ENCODE results near the gene EPHA7.

EPHA7 gene

DNA sequence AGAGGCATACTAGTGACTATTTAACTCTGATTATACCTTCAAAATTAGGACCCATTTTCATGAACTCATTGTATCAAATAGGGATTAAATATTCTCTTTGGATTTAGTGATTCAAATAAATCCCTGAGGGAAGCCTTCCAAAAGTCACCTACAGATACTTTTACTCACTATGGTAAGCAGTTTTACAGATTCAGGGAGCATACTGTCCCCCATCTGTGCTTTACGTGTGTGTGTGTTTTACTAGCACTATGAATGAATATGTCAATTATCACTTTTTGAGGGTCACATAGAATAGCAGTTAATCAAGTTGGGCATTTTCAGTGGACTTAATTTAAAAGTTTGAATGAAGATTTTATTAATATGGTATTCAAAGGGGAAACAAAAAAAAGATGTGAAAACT is 96.7 kb downstream of the EPHA7 start:
- H3K9me3 ChIP-seq (ENCODE audit: insufficient read depth, low read length) = no peaks in the 10 kb centered on the region
- H3K27me3 ChIP-seq (ENCODE audit: low read depth, low read length) = no peaks in the 10 kb centered on the region
- H3K27ac ChIP-seq (ENCODE audit: low read length) = no peak overlapping the region
- no peaks in the 10 kb centered on the region for H3K4me1 ChIP-seq (ENCODE audit: low read length)
- no peak overlapping the region for H3K9ac ChIP-seq (ENCODE audit: low read length)
- no peaks in the 10 kb centered on the region for H3K36me3 ChIP-seq (replicated peaks; ENCODE audit: low read depth, low read length)
- no peaks in the 10 kb centered on the region for H3K79me2 ChIP-seq (ENCODE audit: low read length)
- H3K4me2 ChIP-seq (ENCODE audit: low read length) = no peak overlapping the region
- no peak overlapping the region for H2AFZ ChIP-seq (ENCODE audit: low read depth, low read length)
- no peak overlapping the region for H3K4me3 ChIP-seq (ENCODE audit: low read length)
- no peaks in the 10 kb centered on the region for H4K20me1 ChIP-seq (ENCODE audit: insufficient read depth, low read length)
- TF ChIP-seq, protein P1, sequence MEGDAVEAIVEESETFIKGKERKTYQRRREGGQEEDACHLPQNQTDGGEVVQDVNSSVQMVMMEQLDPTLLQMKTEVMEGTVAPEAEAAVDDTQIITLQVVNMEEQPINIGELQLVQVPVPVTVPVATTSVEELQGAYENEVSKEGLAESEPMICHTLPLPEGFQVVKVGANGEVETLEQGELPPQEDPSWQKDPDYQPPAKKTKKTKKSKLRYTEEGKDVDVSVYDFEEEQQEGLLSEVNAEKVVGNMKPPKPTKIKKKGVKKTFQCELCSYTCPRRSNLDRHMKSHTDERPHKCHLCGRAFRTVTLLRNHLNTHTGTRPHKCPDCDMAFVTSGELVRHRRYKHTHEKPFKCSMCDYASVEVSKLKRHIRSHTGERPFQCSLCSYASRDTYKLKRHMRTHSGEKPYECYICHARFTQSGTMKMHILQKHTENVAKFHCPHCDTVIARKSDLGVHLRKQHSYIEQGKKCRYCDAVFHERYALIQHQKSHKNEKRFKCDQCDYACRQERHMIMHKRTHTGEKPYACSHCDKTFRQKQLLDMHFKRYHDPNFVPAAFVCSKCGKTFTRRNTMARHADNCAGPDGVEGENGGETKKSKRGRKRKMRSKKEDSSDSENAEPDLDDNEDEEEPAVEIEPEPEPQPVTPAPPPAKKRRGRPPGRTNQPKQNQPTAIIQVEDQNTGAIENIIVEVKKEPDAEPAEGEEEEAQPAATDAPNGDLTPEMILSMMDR (IDR thresholded peaks at IDR 0.05; ENCODE audit: low read depth, low read length) = no peak
- no peak for TF ChIP-seq EZH2phosphoT487 (IDR thresholded peaks at IDR 0.05; ENCODE audit: low read depth)

DNA sequence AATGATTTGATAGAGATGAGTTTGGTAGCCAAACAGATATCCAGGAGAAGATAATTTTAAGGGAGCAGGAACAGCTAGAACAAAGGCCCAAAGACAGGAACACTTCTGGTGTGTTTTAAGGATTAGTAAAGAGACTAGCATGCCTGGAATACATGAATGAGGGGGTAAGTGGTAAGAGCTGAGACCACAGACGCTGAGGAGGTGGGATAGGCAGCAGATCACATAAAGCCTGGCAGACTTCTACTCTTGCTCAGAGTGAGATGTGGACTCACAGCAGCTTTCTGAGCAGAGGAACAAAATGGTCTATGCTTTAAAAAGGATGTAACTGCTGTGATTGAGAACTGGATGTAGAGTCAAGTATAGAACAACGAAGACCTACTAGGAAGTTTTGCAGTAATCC is 100.1 kb downstream of the EPHA7 start:
- TF ChIP-seq, protein P1 (IDR thresholded peaks at IDR 0.05; ENCODE audit: low read depth, low read length) = no peak
- TF ChIP-seq EZH2phosphoT487 (IDR thresholded peaks at IDR 0.05; ENCODE audit: low read depth) = no peak
- Histone ChIP-seq H3K27ac (ENCODE audit: low read length) (no peak overlapping the region), H3K79me2 (ENCODE audit: low read length) (no peaks in the 10 kb centered on the region), H3K4me2 (ENCODE audit: low read length) (no peak overlapping the region), H3K9ac (ENCODE audit: low read length) (no peak overlapping the region), H2AFZ (ENCODE audit: low read depth, low read length) (no peak overlapping the region), H4K20me1 (ENCODE audit: insufficient read depth, low read length) (no peaks in the 10 kb centered on the region), H3K27me3 (ENCODE audit: low read depth, low read length) (no peaks in the 10 kb centered on the region), H3K4me1 (ENCODE audit: low read length) (no peaks in the 10 kb centered on the region), H3K9me3 (ENCODE audit: insufficient read depth, low read length) (no peaks in the 10 kb centered on the region), H3K36me3 (replicated peaks; ENCODE audit: low read depth, low read length) (no peaks in the 10 kb centered on the region), H3K4me3 (ENCODE audit: low read length) (no peak overlapping the region)

DNA sequence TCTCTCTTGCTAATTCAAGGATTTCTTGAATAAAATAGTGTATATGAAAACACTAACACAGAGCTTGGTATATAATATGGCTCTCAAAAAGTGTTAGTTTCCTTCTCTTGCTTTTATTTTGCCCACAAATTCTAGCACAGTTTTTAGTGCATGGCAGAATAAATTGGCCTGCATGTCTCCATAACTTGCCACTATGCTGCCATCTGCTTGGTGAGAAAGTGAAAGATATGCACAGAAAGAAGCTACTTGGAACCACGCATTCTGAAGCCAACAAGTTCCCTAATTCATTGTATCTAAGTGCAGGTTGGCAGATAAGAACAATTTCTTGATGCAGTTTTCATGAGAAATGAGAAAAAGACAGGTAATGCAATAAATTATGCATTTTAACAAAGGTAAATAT is 101.2 kb downstream of the EPHA7 start:
- no peak overlapping the region for H3K4me3 ChIP-seq (ENCODE audit: low read length)
- no peaks in the 10 kb centered on the region for H4K20me1 ChIP-seq (ENCODE audit: insufficient read depth, low read length)
- H3K9ac ChIP-seq (ENCODE audit: low read length) = no peak overlapping the region
- no peaks in the 10 kb centered on the region for H3K79me2 ChIP-seq (ENCODE audit: low read length)
- H3K36me3 ChIP-seq (replicated peaks; ENCODE audit: low read depth, low read length) = no peaks in the 10 kb centered on the region
- H3K4me2 ChIP-seq (ENCODE audit: low read length) = no peak overlapping the region
- H3K27me3 ChIP-seq (ENCODE audit: low read depth, low read length) = no peaks in the 10 kb centered on the region
- no peak overlapping the region for H3K27ac ChIP-seq (ENCODE audit: low read length)
- TF ChIP-seq EZH2phosphoT487 (IDR thresholded peaks at IDR 0.05; ENCODE audit: low read depth) = no peak
- TF ChIP-seq, protein P1 (IDR thresholded peaks at IDR 0.05; ENCODE audit: low read depth, low read length) = no peak
- no peaks in the 10 kb centered on the region for H3K4me1 ChIP-seq (ENCODE audit: low read length)
- no peaks in the 10 kb centered on the region for H3K9me3 ChIP-seq (ENCODE audit: insufficient read depth, low read length)
- no peak overlapping the region for H2AFZ ChIP-seq (ENCODE audit: low read depth, low read length)

DNA sequence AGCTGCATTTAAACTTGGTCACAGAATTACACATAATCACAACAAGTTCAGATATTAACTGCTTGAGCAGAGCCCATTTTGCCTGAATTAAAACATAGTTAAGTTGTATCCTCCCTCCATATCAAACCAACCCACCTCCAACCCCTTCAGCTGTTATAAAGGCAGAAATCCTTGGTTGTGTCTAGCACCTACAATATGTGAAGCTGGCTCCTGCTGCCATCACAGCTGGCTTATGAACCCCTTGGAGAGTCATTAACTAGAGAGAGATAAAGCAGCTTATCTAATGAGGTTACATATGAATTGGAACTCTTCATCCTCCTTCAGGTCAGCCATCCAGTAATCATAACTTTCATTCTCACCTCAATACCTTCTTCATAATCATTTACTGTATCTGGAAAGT is 101.8 kb downstream of the EPHA7 start:
- TF ChIP-seq EZH2phosphoT487 (IDR thresholded peaks at IDR 0.05; ENCODE audit: low read depth) = no peak
- TF ChIP-seq, protein P1 (IDR thresholded peaks at IDR 0.05; ENCODE audit: low read depth, low read length) = no peak
- H3K4me1 ChIP-seq (ENCODE audit: low read length) = no peaks in the 10 kb centered on the region
- no peaks in the 10 kb centered on the region for H3K36me3 ChIP-seq (replicated peaks; ENCODE audit: low read depth, low read length)
- no peaks in the 10 kb centered on the region for H3K27me3 ChIP-seq (ENCODE audit: low read depth, low read length)
- no peak overlapping the region for H2AFZ ChIP-seq (ENCODE audit: low read depth, low read length)
- no peak overlapping the region for H3K4me3 ChIP-seq (ENCODE audit: low read length)
- no peaks in the 10 kb centered on the region for H3K79me2 ChIP-seq (ENCODE audit: low read length)
- no peaks in the 10 kb centered on the region for H3K9me3 ChIP-seq (ENCODE audit: insufficient read depth, low read length)
- H3K27ac ChIP-seq (ENCODE audit: low read length) = no peak overlapping the region
- H4K20me1 ChIP-seq (ENCODE audit: insufficient read depth, low read length) = no peaks in the 10 kb centered on the region
- H3K9ac ChIP-seq (ENCODE audit: low read length) = no peak overlapping the region
- no peak overlapping the region for H3K4me2 ChIP-seq (ENCODE audit: low read length)

All from OCI-LY3 (cell line).